ENCODE measurements around the gene CYP24A1. TPM values are rescaled to one million over a fixed set of nuclear protein-coding genes. Genes with fewer than 3 reads are reported as not detected.

Gene CYP24A1
- total RNA-seq, 4 donors from 2014 or later, result 4.8 TPM; not detected in 3

DNA sequence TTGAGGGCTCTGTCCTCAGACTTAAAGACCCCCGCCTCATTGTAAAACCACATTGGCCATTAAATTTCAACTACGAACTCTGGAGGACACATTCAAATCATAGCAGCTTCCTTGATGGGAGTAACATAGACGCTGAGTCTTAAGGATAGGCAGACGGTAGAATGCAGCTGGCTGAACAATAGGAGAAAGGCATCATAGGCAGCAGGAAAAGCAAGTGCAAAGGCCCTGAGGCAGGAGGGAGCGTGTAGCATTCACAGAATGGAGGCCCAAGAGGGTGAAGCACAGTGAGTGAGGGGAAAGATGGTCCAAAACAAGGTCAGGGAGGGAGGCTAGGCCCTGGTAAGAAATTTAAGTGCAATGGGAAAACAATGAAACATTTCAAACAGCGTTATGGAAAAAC is 25.5 kb upstream of the CYP24A1 start:
- Histone ChIP-seq H3K27ac (no peak overlapping the region), H3K27me3 (no peaks in the 10 kb centered on the region), H3K36me3 (no peaks in the 10 kb centered on the region), H3K4me1 (no peaks in the 10 kb centered on the region), H3K4me3 (no peak overlapping the region), H3K9me3 (no peaks in the 10 kb centered on the region)
- DNase-seq, result no peak
- TF ChIP-seq, protein P1, sequence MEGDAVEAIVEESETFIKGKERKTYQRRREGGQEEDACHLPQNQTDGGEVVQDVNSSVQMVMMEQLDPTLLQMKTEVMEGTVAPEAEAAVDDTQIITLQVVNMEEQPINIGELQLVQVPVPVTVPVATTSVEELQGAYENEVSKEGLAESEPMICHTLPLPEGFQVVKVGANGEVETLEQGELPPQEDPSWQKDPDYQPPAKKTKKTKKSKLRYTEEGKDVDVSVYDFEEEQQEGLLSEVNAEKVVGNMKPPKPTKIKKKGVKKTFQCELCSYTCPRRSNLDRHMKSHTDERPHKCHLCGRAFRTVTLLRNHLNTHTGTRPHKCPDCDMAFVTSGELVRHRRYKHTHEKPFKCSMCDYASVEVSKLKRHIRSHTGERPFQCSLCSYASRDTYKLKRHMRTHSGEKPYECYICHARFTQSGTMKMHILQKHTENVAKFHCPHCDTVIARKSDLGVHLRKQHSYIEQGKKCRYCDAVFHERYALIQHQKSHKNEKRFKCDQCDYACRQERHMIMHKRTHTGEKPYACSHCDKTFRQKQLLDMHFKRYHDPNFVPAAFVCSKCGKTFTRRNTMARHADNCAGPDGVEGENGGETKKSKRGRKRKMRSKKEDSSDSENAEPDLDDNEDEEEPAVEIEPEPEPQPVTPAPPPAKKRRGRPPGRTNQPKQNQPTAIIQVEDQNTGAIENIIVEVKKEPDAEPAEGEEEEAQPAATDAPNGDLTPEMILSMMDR (IDR thresholded peaks at IDR 0.05), result no peak
- no peak for TF ChIP-seq POLR2A (IDR thresholded peaks at IDR 0.05)
- intact Hi-C loops (cut with DNase I; ENCODE audit: low total_unique reads), result loop anchor here (5.0 kb wide), 1 partner anchor 622 kb away; no protein-coding TSS in a partner anchor

DNA sequence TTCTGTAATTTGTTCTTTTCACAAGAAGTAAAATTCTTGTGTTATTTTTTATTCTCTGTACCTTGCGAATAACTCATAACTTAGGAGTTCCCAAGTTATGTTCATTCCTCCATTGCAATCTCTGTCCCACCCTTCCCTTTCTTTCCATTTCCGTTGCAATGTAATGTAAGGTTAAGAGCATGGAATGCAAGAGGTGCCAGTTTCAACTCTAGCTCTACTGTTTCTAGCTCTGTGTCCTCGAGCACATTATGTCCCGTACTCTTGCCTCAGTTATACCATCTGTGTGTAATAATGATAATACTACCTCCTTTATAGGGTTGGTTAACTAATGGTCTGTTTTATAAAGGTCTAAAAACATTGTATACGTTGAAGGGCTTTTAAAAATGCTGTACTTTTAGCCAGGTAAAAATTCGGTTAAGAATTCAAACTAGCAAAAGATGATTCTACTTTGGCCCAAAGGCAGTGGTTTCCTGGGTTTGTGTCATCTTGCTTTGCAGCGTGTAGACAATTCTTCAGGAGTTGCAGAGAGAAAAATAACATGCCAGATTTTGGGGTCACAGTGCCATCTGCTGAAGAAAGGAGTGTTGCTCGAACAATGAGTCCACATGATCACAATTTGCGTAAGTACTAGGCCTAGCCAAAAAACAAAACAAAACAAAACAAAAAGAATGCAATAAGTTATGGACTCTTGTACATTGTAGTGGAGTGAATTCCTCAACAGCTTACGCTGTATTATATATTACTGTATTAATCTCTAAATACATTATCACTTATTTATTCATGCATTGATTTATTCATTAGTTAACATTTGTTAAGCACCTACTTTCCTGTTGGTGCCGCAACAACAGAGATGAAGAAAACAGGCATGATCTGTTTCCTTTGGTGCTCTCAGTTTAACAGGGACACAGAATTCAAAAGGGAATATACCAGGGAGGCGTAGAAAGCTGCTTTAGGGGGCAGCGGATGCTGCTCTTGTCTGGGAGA is 24.1 kb upstream of the CYP24A1 start:
- no peaks in the 10 kb centered on the region for H3K36me3 ChIP-seq
- no peak overlapping the region for H3K27ac ChIP-seq
- TF ChIP-seq, protein P1 (IDR thresholded peaks at IDR 0.05), result peak in 1 of 4 experiments; percentile 36
- TF ChIP-seq POLR2A (IDR thresholded peaks at IDR 0.05), result no peak
- no peak overlapping the region for H3K4me3 ChIP-seq
- H3K9me3 ChIP-seq, result no peaks in the 10 kb centered on the region
- DNase-seq, result no peak
- H3K4me1 ChIP-seq, result no peaks in the 10 kb centered on the region
- H3K27me3 ChIP-seq, result no peaks in the 10 kb centered on the region
- intact Hi-C loops (cut with DNase I; ENCODE audit: low total_unique reads), result loop anchor here (5.0 kb wide), 1 partner anchor 621 kb away; no protein-coding TSS in a partner anchor

DNA sequence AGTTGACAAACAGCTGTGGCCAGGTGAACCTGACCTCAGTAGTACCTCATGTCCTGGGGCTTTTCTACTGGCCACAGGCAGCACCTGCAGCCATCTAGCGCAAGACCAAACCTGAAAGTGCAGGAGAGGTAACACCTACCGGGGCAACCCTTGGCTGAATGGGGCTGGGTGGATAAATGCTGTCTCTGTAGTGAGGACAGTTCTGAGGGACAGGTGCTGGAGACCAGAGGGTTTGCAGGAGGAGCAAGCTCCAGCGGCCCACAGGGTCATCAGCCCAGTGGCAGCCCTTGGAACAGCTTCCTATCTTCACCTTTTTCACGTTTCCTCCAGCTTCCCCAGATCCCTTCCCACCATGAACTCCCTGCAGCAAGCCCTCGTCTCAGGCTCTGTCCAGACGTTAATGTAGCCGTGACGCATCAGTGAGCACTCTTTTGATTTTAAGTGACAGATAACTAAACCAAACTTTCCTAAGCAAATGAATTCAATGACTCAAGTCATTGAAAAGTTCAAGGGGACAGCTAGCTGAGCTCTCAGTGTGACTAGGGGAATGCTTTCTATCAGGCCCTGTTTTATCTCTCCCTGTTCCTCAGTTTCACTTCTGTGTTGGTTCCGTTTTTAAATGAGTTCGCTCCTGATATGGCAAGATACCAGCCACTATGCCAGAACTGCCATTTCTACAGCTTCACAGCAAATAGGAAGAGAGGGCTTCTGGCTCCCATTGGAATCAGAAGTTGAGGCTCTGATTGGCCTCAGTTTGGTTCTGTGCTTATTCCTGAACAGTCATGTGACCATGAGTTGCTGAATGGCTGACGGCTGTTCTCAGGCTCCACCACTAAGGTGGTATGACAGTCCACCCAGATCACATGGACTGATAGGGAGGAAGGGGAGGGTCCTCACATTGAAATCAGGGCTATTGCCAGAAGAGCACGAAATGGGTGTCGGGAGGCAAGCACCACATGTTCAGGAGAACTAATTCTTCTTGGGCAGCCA is 22.0 kb upstream of the CYP24A1 start:
- DNase-seq, result no peak
- H3K4me1 ChIP-seq, result no peaks in the 10 kb centered on the region
- no peaks in the 10 kb centered on the region for H3K9me3 ChIP-seq
- H3K27ac ChIP-seq, result no peak overlapping the region
- no peak for TF ChIP-seq POLR2A (IDR thresholded peaks at IDR 0.05)
- TF ChIP-seq, protein P1 (IDR thresholded peaks at IDR 0.05), result no peak
- no peaks in the 10 kb centered on the region for H3K27me3 ChIP-seq
- H3K36me3 ChIP-seq, result no peaks in the 10 kb centered on the region
- H3K4me3 ChIP-seq, result no peak overlapping the region
- intact Hi-C loops (cut with DNase I; ENCODE audit: low total_unique reads), result loop anchor here (5.0 kb wide), 1 partner anchor 618 kb away; no protein-coding TSS in a partner anchor

DNA sequence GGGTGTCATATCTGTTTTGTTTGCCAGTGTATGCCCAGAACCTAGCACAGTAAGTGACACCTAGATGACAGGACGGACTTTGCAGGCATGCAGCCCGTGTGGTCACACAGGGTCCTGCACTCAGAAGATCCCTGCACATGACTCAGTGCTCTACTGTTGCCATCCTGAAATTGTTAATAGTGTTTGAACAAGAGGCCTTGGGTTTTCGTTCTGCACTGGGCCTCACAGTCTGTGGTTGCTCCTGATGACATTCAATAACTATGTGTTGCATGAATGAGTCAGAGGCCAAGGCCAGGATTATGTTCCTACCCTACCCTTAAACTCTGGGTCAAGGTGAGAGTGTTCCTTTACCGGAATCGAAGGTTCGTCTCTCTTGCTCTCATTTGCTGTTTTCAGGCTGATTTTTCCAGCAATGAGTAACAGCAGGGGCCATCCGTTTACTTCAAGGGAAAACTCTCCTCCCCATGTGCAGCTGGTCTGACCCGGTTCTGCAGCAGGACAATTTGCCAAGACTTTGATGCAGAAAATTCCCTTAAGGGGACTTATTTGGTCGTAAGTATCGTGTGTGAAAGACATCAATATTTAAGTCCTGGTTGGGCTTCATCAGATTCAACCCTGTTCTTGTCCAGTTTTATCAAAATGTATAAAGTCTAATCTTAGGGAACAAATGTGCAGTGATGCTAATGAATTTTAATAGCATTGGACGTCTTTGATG is 21.1 kb upstream of the CYP24A1 start:
- Histone ChIP-seq H3K27ac (no peak overlapping the region), H3K27me3 (no peaks in the 10 kb centered on the region), H3K9me3 (no peaks in the 10 kb centered on the region), H3K36me3 (no peaks in the 10 kb centered on the region), H3K4me1 (no peaks in the 10 kb centered on the region), H3K4me3 (no peak overlapping the region)
- intact Hi-C loops (cut with DNase I; ENCODE audit: low total_unique reads), result loop anchor here (5.0 kb wide), 1 partner anchor 618 kb away; no protein-coding TSS in a partner anchor
- DNase-seq, result no peak
- TF ChIP-seq POLR2A (IDR thresholded peaks at IDR 0.05), result no peak
- TF ChIP-seq, protein P1 (IDR thresholded peaks at IDR 0.05), result no peak
